GM21529 (cell line): Measurements from ENCODE around the gene USP7.
A peak's percentile ranks its signal among the peaks of the same experiment; 100 is the strongest.
"Not testable (repeated sequence)": the region's sequence is repeated elsewhere in the genome, so short reads cannot be mapped to it uniquely, and the experiment has no call there.

Experiments
- ATAC-seq: cut with Tn5 transposase; IDR thresholded peaks from one replicate; pipeline ENCODE4 v1.9.1; 2021; ENCODE audit not compliant: unreplicated experiment

Gene USP7

DNA sequence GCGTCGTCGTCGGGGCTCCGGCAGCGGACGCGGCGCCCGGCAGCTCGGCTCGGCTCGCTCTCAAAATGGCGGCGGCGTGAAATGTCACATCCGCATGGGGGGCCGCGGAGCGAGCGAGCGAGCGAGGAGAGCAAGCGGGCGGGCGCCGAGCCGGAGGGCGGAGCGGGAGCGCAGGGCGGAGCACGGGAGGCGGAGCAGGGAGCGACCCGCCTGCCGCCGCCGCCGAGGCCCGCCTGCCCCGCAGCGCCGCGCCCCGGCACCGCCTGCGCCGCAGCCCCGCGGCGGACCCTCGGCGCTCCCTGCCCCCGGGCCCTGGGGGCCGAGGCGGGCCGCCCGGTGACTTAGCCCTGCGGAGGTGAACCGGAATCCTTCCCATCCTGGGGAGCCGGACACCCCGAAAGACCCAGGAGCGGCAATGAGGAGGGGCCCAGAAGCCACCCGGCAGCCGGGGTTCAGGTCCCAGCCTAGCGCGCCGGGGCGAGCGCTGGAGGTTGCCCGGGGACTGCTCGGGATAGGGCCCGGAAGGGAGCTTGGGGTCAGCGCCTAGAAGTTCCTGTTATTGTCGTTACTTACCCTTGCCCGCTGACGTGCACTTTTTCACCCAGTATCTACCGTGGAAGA lies at the start of gene USP7:
Gene USP7, minus strand, starts transcription at position 86 of the 621 bp plus-strand sequence. CDS start 621 bp downstream, outside the sequence.
- ATAC-seq, result peak; percentile 77

- ATAC-seq, result no peak
These were observed 49.8 kb upstream of the USP7 start for GRCh38 chr16:9013508-9013864.

DNA sequence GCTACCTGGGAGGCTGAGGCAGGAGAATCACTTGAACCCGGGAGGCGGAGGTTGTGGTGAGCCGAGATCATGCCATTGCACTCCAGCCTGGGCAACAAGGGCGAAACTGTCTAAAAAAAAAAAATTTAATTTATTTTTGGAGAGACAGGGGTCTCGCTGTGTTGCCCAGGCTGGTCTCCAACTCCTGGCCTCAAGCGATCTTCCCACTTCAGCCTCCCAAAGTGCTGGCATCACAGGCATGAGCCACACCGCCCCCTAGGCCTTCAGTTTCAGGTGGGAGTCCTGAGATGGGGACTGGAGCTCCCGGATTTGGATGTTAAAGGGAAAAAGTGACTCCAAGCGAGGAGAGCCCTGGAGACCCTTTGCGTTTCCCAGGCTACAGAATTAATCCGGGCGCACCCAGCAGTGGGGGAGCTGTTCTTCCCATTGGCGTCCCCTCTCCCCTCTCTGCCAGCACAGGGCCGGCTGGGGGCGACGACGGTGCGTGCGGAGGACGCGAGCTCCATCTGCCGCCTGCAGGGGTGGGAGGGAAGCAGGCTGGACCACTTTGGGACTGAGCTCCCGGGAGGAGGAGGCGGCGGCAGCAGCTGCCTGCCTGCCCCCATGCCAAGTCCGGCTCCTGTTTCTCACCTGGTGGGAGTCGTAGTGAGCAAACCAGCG lies 49.3 kb upstream of the USP7 start:
- no peak for ATAC-seq

- ATAC-seq, result no peak
These were observed 48.6 kb upstream of the USP7 start for GRCh38 chr16:9012330-9012729.

- ATAC-seq, result peak; percentile 85
These were observed 45.0 kb upstream of the USP7 start for GRCh38 chr16:9008601-9009260.

DNA sequence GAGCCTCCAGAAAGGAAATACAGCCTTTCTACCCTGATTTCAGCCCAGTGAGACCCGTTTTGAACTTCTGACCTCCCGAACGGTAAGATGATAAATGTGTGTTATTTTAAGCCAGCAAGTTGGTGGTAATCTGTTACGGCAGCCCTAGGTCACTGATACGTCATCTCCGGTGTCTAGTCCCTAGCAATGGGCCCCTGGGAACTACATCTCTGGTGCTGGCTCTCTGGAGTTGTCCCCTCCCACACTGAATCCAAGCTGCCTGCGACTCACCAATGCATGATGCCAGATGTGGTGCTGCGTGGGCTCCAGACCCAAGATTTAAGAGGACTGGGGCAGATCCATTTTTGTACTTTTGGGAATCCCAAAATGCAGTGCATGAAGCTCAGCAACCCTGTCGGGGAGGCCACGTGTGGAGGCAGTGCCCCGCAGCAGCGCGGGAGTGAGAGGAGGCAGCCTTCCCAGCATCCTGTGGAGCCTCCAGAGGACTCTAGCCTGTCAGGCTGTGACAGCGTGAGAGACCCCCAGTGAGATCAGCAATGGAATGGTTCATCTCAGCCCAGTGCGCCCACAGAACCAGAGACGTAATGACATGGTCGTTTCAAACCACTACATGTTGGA lies 43.6 kb upstream of the USP7 start:
- no peak for ATAC-seq

DNA sequence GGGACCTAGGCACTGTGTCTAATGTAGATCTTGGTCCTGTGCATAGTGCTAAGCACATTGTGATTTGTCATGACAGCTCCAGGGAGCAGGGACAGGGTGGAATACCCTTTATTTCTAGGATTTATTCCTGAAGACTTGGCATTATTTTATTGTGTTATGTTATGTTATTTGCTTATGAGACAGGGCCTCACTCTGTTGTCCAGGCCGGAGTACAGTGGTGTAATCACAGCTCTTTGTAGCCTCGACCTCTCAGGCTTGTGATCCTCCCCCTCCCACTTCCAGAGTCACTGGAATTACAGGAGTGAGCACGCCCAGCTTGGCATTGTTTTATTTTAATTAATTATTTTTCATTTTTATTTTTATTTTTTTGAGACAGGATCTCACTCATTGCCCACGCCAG lies 40.5 kb upstream of the USP7 start:
- no peak for ATAC-seq

DNA sequence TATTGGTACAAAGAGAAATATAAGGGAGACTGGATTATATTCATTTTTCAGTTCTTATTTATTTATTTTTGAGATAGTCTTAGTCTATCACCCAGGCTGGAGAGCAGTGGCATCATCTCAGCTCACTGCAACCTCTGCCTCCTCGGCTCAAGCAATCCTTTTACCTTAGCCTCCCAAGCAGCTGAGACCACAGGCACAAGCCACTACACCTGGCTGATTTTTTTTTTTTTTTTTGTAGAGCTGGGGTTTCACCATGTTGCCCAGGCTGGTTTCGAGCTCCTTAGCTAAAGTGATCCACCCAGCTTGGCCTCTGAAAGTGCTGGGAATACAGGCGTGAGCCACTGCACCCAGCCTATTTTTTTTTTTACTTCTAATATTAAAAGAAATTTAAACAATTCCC lies 40.1 kb upstream of the USP7 start:
- no peak for ATAC-seq

DNA sequence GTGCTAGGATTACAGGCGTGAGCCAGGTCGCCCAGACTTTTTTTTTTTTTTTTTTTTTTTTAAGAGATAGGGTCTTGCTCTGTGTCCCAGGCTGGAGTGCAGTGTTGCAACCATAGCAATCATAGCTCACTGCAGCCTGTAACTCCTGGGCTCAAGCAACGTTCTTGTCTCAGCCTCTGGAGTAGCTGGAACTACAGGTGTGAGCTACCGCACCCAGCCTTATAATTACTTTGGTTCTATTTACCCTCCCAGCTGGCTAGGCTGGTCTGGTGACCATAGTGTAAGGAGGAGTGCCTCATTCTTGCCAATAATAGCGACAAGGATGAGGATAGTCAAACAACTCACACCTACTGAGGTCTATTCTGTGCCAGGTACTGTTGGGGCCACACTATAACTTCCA lies 39.6 kb upstream of the USP7 start:
- no peak for ATAC-seq

DNA sequence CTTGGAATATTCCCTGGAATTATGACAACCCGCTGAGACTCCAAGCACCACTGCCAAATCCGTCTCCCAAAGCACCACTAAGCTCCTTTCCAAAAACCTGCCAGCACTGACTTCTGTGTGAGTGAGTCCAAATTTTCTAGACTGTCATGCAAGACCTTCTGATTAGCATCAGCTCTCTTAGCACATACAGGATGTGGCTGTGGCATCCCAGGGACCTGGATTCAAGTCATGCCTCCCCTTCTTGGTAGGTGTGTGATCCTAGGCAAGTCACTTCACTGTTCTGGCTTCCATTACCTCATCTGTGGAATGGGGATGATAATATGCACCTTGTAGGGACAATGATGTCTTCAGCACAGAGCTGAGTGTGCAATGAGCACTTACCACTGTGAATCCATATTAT lies 38.3 kb upstream of the USP7 start:
- ATAC-seq, result no peak

DNA sequence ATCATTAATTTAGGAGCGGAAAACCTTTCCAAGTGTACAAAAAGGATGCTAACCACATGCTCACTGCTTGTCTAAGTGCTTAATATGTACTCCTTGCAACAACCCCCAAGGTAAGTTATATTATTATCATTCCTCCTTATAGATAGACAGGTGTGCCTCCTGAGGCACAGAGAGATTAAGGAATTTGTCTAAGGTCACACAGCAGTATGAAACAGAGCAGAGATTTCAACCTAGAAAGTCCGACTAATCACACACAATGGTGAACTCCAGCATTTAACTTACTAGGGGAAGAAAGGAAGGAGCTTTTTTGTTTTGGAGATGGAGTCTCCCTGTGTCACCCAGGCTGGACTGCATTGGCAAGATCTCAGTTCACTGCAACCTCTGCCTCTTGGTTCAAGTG lies 37.0 kb upstream of the USP7 start:
- ATAC-seq, result no peak

DNA sequence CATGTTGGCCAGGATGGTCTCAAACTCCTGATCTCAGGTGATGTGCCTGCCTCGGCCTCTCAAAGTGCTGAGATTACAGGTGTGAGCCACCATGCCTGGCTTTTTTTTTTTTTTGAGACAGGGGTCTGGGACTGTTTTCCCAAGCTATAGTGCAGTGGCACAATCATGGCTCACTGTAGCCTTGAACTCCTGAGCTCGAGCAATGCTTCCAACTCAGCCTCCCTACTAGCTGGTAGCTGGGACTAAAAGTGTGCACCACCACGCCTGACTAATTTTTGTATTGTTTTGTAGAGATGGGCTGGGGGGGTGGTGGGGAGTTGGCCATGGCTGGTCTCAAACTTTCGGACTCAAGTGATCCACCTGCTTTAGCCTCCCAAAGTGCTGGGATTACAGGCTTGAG lies 36.1 kb upstream of the USP7 start:
- ATAC-seq, result no peak

DNA sequence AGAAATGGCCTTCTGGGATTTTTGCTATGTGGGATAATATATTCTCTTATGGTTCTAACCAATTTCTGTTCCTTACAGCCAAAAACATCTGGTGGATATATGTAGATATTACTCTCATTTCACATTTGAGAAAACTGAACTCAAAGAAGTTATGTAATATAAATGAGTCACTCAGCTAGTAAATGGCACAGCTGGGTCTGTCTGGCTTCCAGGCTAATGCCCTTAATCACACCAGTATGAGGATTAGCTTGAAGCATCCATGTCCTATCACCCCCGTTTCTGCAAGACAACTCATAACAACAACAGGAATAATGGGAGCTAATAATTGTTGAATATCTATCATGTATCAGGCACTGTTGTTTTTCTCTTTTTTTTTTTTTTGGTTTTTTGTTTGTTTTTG lies 34.4 kb upstream of the USP7 start:
- no peak for ATAC-seq

DNA sequence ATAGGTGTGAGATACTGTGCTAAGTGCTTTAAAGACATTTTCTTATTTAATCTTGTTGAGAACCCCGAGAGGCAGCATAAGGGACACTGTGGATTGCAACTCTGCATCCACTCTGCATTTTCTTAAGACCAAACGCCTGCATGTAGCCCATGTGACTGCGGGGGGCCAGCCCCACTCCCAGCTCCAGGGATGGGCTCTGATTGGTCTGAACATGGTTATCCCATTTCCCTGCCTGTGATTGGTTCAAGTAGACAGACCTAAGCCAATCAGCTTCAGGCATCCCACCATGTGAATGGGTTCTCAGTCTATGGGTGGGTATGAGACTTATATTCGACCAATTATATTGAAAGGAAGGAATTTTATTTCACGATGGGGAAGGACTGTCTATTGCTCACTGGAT lies 33.2 kb upstream of the USP7 start:
- ATAC-seq, result no peak

- ATAC-seq, result no peak
These were observed 26.7 kb upstream of the USP7 start for GRCh38 chr16:8990445-8990844.

GRCh38 chr16:8989099-8989878 lies 25.6 kb upstream of the USP7 start:
- ATAC-seq, result no peak

- ATAC-seq, result no peak
These were observed 23.1 kb upstream of the USP7 start for GRCh38 chr16:8986818-8987191.

DNA sequence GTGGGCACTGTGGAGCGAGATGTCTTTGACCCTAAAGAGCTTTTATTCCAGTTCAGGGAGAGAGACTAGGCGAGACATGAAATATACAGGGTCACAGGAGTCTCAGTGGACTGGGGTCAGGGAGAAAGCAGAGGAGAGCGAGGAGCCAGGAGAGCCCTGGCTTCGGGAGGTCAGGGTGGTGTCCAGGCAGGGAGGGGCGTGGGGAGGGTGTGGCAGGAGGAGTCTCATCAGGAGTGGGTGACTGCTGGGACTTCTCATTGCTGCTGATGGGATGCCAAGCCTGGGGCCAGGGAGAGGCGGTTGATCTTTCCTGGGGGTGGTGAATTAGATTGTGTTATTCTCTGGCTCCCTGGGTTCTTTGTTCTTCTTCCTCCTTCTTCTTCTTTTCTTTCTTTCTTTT lies 22.4 kb upstream of the USP7 start:
- ATAC-seq, result no peak

GRCh38 chr16:8982816-8983215 lies 19.1 kb upstream of the USP7 start:
- no peak for ATAC-seq

DNA sequence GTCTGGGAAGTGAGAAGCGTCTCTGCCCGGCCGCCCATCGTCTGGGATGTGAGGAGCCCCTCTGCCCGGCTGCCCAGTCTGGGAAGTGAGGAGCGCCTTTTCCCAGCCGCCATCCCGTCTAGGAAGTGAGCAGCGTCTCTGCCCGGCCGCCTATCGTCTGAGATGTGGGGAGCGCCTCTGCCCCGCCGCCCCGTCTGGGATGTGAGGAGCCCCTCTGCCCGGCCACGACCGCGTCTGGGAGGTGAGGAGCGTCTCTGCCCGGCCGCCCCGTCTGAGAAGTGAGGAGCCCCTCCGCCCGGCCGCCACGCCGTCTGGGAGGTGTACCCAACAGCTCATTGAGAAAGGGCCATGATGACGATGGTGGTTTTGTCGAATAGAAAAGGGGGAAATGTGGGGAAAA lies 18.2 kb upstream of the USP7 start:
- not testable (repeated sequence) for ATAC-seq

DNA sequence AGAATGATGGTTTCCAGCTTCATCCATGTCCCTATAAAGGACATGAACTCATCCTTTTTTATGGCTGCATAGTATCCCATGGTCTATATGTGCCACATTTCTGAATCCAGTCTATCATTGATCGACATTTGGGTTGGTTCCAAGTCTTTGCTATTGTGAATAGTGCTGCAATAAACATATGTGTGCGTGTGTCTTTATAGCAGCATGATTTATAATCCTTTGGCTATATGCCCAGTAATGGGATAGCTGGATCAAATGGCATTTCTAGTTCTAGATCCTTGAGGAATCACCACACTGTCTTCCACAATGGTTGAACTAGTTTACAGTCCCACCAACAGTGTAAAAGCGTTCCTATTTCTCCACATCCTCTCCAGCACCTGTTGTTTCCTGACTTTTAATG lies 12.5 kb upstream of the USP7 start:
- not testable (repeated sequence) for ATAC-seq
